Lower leg skin (tissue), 4 donors: ENCODE data around the gene BFSP2. TPM values are rescaled to one million over a fixed set of nuclear protein-coding genes. Genes with fewer than 3 reads are reported as not detected.

ENCODE experiments used
- DNase-seq, 2 donors: peaks; one replicate each; pipeline ENCODE4 v3.0.0-alpha.2; 2019; ENCODE audit warnings: low spot score in 2 of 2
- H3K4me3 ChIP-seq: fragments of 200-600 bp; sonication (generic); 2 replicates; pipeline ENCODE4 v1.5.1; 2017; ENCODE audit warnings: mild to moderate bottlenecking, low read depth; ENCODE audit not compliant: poor library complexity, severe bottlenecking
- POLR2A ChIP-seq, 2 donors: fragments of 450-650 bp; IDR thresholded peaks; one replicate each; pipeline ENCODE4 v1.6.1; 2016 to 2017; ENCODE audit warnings: antibody characterized with exemption in 2 of 2, mild to moderate bottlenecking in 1 of 2, moderate library complexity in 1 of 2
- WGBS, 2 donors: methylation state at CpG; one replicate each; pipeline ENCODE4 v1.1.5; 2018; 5-methylcytosine and 5-hydroxymethylcytosine counted together
- intact Hi-C: fragments of 100-400 bp; cut with DNase I; formaldehyde crosslinking; loops from one replicate; pipeline ENCODE4 v1.15.0; 2023; ENCODE audit warnings: low total_unique reads
- total RNA-seq, 4 donors: library from RNA; depleted of rRNA; stranded (reverse); fragments of >200 nt; gene quantifications; one replicate each; pipeline ENCODE4 v1.1.0, GENCODE V29; 2016
- TF ChIP-seq, protein P1 (sequence below), 3 donors: fragments of 450-650 bp; IDR thresholded peaks; one replicate each; pipeline ENCODE4 v1.5.1; 2016; ENCODE audit warnings: antibody characterized with exemption in 3 of 3, mild to moderate bottlenecking in 3 of 3, moderate library complexity in 2 of 3

The BFSP2 gene
- total RNA-seq, 4 donors from 2014 or later: not detected

GRCh38 chr3:133413161-133414020 is 13.5 kb downstream of the BFSP2 start:
- intact Hi-C loops: no loop called here
- TF ChIP-seq, protein P1, sequence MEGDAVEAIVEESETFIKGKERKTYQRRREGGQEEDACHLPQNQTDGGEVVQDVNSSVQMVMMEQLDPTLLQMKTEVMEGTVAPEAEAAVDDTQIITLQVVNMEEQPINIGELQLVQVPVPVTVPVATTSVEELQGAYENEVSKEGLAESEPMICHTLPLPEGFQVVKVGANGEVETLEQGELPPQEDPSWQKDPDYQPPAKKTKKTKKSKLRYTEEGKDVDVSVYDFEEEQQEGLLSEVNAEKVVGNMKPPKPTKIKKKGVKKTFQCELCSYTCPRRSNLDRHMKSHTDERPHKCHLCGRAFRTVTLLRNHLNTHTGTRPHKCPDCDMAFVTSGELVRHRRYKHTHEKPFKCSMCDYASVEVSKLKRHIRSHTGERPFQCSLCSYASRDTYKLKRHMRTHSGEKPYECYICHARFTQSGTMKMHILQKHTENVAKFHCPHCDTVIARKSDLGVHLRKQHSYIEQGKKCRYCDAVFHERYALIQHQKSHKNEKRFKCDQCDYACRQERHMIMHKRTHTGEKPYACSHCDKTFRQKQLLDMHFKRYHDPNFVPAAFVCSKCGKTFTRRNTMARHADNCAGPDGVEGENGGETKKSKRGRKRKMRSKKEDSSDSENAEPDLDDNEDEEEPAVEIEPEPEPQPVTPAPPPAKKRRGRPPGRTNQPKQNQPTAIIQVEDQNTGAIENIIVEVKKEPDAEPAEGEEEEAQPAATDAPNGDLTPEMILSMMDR (IDR thresholded peaks at IDR 0.05): no peak
- TF ChIP-seq POLR2A (IDR thresholded peaks at IDR 0.05): no peak
- WGBS, 2 donors: 18 to 28% methylated on average over 17 of the region's 17 CpGs
- no peak overlapping the region for H3K4me3 ChIP-seq
- no peak for DNase-seq

DNA sequence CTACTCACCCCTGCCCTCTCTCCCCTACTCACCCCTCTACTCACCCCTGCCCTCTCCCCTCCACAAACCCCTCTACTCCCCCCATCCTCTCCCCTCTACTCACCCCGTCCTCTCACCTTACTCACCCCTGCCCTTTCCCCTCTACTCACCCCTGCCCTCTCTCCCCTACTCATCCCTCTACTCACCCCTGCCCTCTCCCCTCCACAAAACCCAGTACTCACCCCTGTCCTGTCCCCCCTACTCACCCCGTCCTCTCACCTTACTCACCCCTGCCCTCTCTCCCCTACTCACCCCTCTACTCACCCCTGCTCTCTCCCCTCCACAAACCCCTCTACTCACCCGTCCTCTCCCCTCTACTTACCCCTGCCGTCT is 14.2 kb downstream of the BFSP2 start:
- DNase-seq: no peak
- intact Hi-C loops: no loop called here
- no peak overlapping the region for H3K4me3 ChIP-seq
- TF ChIP-seq, protein P1 (IDR thresholded peaks at IDR 0.05): no peak
- TF ChIP-seq POLR2A (IDR thresholded peaks at IDR 0.05): no peak
- WGBS, 2 donors: 84 to 86% methylated on average over 4 of the region's 4 CpGs

- no peak overlapping the region for H3K4me3 ChIP-seq
- intact Hi-C loops: no loop called here
- WGBS, 2 donors: 74 to 80% methylated on average over 7 of the region's 7 CpGs
- TF ChIP-seq, protein P1 (IDR thresholded peaks at IDR 0.05): no peak
- TF ChIP-seq POLR2A (IDR thresholded peaks at IDR 0.05): no peak
- DNase-seq: no peak
These were observed 18.5 kb downstream of the BFSP2 start for GRCh38 chr3:133418361-133418760.

DNA sequence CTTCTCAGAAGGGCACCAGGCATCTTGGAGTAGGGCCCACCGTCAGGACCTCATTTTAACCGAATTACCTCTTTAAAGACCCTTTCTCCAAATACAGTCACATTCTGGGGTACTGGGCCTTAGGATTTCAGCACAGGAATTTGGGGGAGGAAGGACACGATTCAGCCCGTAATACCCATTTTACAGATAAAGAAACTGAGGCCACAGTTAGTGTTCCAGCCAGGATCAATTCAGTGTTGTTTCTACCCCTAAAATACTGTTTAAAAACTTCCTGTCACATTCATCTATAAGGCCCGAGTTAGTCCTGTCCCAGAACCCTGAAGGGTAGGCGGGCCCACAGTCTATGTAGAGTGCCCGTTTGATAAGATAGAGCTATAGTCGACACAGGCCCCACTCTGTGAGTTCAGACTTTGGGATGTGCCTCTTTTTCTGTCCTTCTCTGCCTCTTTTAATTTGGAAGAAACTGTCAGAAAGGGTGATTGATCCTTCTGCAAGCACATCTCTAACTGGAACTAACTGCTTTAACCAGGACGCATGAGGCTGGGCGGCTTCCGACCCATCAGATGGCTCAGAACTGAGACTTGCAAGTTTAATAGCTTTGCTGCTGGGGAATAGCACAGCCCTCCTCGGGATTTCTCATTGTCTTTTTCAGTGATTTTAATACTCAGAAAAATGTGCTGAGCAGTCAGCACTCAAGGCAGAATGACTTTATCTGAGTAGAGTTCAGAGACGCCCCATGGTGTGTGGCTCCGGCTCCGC is 19.5 kb downstream of the BFSP2 start:
- TF ChIP-seq, protein P1 (IDR thresholded peaks at IDR 0.05): no peak
- no peak for TF ChIP-seq POLR2A (IDR thresholded peaks at IDR 0.05)
- WGBS, 2 donors: 90 to 91% methylated on average over 15 of the region's 15 CpGs

DNA sequence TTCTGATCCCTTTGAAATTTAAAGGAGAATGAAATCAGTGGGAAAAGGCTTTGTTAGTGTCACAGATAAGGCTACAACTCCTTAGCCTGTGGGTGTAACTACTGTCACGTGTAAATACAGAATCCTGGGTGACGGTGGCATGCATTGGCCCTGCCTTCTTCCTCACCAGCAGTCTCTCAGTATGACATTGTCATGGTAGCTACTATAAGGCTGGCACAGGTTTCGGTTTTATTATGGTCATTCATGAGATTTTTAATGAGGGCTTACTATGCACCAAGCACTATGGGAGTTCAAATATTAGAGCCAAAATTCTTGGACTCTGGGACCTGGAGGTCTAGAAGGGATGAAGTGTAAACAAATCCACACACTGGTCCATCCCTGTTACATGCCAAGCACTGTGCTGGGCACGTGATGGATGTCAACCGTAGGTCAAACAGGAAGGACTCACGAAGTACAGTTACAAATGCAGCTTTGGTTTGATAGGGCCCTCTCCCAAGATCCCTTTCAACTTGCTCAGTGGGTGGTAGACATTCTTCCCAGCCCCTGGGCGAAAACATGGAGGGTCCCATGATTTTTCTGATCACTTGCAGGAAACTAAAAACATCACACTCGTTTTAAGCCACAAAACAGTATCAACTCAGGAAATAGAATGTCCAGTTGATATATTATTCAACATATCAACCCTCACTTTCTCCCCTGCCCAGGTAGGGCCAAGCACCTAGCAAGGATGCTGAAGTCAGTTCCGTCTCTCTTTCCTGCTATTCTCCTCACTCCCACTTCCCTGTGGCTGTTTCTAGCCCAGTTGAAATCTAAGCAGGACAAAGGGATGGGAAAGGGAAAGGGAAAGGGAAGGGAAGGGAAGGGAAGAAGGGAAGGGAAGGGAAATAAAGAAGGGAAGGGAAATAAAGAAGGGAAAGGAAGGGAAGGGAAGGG is 25.3 kb downstream of the BFSP2 start:
- H3K4me3 ChIP-seq: no peak overlapping the region
- intact Hi-C loops: loop anchor here (5.0 kb wide), 1 partner anchor 688 kb away; no protein-coding TSS in a partner anchor
- no peak for DNase-seq
- TF ChIP-seq POLR2A (IDR thresholded peaks at IDR 0.05): no peak
- TF ChIP-seq, protein P1 (IDR thresholded peaks at IDR 0.05): no peak
- 84 to 86% methylated on average over 9 of the region's 9 CpGs for WGBS, 2 donors

More for the DNA sequence above, 19.5 kb downstream of the BFSP2 start:
- no peak for DNase-seq
- intact Hi-C loops: no loop called here
- no peak overlapping the region for H3K4me3 ChIP-seq
